ENCODE measurements around the gene FCHSD2. TPM values are rescaled to one million over a fixed set of nuclear protein-coding genes. Genes with fewer than 3 reads are reported as not detected.
"Not testable (repeated sequence)": the region's sequence is repeated elsewhere in the genome, so short reads cannot be mapped to it uniquely, and the experiment has no call there.

Gene FCHSD2
- total RNA-seq, 1 experiment from 2014 or later: 4.4 TPM

DNA sequence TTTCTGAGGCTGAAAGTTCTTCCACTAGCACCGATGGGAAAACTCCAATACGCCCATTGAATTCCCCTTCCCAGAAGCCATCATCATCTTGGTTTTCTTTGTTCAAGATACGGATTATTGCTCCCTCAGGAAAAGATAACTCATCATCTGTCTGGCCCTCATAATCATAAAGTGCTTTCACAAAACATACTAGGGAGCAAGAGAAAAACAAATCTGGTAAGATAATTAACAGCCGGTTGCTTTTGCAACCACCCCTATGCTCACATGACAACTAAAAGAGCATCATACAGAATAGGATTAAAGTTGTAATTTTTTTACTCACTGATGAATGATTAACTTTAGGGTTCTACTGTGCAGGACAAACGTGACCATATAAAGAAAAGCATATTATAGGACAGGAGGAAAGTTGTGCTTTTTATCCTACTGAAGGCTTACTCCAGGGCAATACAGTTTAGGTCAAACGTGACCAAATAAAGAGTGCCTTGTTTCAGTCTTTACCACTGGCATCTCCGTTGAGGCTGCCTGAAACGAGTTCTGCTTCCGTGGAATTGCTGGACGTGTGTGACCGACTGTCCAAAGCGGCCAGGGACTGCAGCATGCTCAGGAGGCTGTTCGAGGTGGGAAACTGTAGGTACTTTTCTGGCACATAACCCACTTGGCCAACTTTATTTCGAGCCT lies 299.3 kb downstream of the FCHSD2 start:
- no peak for DNase-seq (ENCODE audit: low read depth)

DNA sequence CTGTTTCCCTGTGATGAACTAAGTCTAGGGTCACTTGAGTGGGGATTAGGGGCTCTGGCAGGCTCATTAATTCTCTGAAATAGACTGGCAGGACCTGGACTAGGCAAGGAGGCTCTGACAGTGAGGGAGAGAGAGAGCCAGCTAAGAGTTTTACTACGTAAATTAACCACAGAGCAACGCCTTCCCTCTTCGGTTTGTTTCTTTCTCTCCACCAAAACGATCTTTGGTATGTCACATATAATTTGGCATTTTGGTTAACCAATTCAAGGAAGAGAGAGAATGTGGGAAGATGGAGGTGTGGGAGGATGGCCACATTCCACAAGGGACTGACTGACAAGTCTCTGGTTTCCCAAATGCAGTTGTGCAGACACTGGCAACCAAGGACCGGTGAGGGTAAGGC lies 300.0 kb downstream of the FCHSD2 start:
- DNase-seq (ENCODE audit: low read depth): no peak

DNA sequence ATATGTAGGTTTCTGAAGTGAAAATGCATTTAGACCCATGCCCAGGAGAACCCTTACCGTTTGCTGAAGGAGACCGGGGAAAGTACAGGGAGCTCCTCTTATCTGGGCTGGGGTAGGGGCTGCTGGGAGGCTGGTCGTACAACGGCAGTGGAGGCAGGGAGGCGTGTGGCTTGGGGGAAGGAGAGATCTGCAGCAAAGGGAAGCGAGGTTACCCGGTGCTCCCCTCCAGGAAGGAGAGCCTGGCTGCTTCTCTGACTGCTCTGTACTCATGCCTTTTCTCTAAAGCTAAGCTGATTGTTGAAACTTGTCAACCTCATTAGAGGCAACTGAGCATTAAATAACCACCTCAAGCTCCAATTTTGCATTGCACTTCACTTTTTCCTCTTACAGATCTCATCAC lies 300.7 kb downstream of the FCHSD2 start:
- no peak for DNase-seq (ENCODE audit: low read depth)

DNA sequence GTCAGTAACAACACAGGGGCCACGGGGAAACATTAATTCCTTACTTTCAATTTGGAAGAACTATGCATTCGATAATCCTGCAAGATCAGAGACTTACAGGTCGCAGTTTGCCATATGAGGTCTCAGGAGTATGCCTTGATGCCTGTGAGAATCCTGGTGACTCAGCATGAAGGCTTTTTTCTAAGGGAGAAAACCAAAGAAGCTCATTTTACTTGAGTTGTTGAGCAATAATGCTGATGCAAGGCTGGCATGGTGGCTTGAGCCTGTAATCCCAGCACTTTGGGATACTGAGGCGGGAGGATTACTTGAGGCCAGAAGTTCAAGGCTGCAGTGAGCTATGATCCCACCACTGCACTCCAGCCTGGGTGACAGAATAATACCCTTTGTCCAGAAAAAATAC lies 301.3 kb downstream of the FCHSD2 start:
- peak; percentile 86 for DNase-seq (ENCODE audit: low read depth)

DNA sequence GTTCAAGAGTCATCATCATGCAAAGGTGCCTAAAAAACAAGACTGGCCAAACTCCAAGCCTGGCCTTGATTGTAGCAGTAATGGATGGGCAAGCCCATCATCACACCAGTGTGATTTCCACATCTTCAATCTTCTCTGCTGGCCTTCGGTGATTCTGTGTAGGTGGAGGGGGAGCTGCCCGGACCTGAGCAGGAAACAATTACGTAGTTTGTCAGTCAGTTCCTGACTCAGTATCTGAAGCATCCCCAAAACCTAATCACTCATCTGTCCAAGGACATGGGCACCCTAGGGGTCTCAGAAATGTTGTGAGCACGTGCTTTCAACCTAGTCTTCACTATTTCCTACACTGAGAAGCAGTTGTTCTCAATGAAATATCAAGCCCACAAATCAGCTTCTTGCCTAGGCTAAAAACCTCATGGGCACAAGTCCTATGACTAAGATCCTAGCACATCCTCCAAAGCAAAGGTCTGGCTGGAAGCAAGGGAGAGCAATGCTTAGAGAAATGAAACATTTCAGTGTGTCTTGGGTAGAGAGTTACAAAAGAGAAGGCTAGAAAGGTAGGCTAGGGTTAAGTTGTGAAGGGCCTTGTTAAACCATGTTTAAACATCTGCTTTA lies 303.3 kb downstream of the FCHSD2 start:
- DNase-seq (ENCODE audit: low read depth): peak; percentile 59

DNA sequence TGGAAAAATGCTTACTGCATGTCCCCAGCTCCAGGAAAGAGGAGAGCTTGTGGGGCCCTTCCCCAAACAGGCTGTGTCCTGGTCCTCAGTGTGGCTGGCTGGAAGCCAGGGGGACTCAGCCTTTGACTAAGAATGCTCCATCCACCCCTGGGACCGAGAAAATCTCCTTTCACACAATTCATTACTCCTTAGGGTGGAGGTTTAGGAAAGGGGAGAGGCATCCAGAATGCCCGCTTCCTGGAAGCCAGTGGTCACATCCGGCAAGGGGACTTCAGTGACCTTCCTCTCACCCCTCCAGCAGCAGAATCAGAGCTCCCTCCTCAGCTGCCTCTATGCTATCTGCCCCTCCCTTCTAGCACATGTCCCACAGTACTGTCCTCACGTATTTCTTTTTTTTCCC lies 306.0 kb downstream of the FCHSD2 start:
- peak; percentile 20 for DNase-seq (ENCODE audit: low read depth)

DNA sequence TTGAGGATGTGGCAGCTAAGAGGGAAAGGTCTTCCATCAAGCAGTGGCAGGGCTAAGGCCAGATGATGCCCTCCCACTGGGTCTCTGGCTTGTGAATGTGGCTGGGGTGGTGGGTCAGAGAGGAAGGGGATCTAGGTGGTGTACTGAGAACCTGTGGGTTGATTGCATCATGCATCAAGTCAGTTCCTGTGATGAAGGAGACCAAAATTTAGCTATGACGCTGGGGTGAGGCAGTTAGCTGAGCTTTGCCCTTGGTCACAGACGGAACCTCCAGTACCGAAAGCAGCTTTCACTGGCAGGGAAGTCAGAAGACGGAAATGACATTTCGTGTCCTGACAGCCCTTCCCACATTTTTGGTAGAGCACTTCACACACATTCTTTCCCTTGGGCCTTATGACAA lies 307.2 kb downstream of the FCHSD2 start:
- DNase-seq (ENCODE audit: low read depth): no peak

DNA sequence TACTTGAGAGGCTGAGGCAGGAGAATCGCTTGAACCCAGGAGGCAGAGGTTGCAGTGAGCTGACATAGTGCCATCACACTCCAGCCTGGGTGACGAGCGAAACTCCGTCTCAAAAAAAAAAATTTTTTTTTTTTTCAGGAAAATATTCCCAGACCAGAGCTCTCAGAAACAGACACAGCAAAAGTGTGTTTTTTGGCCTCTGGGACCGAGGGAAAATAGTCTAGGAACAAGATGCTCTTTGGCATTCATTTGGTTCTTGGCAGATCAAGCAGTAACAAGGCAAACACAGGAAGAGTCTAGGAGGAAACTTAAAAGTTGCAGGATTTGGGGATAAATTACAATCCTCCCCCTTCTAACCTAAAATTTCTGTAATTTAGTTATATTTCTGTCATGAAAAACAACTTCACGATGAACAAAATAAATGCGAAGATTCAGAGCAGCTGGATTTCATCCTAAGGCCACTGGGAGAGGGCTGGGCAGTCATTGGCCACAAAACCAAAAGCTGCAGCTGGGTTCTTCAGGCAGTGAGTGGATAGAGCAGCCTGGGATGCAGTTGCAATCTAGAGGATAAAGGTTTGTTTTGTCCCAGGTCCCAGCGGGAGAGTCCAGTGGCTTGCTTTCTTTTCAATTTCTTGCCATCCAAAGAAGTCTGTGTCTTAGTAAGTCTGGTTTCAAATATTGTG lies 308.2 kb downstream of the FCHSD2 start:
- no peak for DNase-seq (ENCODE audit: low read depth)

DNA sequence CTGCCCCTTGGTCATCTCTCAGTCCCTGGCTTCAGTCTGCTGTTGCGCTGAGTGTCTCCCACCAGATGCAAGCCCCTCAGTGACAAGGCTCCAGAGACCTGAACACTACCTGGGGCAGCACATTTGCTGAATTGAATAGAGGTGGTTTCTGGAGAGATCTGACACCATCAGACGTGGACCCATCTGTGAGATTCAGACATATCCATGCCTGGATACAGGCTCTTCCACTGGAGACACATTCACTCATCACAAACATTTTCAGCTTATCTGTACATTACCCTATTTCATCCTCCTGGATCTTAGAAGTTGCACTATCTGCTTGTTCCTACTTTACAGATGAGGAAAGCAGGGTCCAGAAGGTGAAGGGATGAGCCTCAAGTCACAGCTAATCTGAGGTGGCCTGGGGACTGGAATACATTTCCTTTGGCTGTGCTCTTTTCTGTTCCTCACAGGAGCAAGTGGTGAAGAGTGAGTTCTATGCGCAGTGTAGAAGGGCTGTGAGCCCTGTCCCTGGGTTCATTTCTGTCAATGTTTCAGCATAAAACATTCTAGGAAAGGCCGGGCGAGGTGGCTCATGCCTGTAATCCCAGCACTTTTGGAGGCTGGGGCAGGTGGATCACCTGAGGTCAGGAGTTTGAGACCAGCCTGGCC lies 308.9 kb downstream of the FCHSD2 start:
- no peak for DNase-seq (ENCODE audit: low read depth)

DNA sequence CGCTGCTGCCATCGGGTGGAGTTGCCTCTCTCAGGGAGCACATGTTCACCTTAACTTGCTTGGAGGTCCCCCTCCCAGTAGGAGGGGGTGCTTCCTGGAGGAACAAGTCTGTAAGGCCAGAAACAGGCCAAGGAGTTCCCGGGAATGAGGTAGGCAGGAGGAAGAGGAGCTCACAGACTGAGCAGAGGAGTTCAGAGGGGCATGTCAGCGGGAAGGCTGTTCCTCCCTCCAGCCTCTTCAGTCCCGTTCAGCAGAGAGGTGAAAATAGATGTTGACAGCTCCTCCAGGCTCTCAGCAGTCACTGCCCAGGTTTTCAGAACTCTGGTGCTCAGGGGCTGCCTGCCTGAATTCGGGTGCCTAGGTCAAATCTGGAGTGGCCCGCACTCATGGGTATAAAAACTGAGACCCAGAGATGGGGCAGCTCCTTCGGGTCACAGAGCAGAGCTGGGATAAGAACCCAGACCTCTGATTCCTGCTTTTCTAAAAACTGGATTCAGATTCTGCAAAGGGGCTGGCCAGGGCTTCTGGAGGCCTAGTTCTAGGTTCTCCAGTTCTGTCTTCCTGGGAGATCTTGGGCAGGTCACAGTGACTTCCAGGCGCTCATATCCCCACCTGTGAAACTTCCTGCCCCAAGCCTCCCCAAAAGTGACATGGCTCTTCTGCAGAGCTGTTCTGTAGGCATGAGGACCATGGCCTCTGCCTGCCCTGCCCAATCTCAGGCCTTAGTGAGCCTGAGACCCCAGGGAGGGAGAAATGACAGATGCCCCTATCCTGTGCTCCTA lies 309.6 kb downstream of the FCHSD2 start:
- DNase-seq (ENCODE audit: low read depth): no peak

DNA sequence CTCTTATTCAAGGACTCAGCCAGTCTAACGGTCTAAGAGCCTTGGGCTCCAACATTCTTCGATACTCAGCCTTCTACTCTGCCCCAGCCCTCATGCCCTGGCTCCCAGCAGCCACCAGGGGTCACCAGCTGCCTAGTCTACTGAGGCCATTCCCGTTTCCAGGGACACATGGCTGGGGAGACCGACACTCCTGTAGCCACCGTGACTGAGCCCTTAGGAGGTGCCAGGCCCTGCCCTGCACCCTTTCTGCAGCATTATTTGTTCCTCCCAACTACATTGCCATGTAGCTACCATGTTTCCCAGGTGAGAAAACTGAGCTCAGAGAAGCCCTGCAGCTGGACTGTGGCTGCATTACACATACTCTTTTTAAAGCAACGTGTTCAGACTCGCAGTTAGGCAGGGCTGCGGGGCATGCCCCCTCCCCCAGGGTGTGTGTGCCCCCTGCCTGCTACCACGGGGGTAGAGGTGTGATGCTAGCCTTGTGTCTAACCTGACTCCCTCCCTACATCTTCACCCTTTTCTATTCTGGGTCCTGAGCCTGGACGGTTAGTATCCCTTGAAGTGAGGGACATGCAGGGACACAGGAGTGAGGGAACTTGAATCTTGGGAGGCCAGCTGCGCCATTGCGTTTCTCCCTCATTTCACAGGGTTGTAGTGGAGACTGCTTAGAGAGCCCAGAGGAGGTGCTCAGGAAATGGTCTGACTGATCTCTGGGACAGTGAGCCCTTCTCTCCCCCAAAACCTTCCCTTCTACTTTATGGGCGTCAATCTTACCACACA lies 310.4 kb downstream of the FCHSD2 start:
- peak; percentile 75 for DNase-seq (ENCODE audit: low read depth)

DNA sequence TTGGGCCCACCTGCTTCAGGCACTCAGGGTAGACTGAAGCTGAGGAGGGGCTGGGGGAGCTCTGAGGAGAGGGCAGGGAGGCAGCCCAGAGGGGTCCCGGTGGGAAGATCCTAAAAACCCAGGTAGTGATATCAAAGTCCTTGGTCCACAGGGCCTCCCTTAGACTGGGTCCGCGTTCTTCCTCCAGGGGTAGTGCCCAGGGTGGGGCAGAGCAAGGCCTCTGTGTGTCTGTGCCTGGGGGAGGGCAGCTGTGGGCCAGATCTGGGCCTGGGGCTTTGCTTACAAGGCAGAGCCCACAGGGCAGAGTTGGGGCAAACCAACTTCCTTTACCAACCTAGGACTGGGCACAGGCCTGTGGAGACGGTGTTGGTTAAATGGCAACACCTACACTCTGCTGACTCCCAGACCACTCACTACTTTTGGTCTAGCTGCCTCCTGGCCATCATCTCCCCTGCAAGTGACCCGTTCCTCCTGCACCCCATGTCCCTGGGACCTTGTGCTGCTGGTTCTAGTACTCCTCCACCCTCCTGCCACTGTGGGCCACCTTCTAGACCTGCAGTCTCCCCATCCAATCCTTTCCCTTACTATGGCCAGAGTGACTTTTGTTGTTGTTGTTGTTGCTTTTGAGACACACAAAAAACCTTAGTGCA lies 312.1 kb downstream of the FCHSD2 start:
- no peak for DNase-seq (ENCODE audit: low read depth)

DNA sequence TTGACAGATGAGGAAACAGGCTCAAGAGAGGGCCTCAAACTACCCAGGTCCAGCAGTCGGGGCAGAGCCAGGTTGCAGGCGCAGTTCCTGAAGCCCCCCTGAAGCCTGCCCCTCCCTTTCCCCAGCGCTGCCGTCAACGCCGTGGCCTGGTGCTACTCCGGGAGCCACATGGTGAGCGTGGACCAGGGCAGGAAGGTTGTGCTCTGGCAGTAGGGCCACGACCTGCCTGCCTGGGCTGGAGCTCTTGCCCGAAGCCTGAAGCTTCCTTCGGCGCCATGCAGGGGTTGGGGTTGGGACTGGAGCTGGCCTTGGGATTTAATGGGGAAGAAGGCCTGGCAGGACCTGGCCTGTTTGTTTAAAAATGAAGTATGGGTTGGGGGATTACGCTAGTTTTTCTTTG lies 312.9 kb downstream of the FCHSD2 start:
- DNase-seq (ENCODE audit: low read depth): no peak

DNA sequence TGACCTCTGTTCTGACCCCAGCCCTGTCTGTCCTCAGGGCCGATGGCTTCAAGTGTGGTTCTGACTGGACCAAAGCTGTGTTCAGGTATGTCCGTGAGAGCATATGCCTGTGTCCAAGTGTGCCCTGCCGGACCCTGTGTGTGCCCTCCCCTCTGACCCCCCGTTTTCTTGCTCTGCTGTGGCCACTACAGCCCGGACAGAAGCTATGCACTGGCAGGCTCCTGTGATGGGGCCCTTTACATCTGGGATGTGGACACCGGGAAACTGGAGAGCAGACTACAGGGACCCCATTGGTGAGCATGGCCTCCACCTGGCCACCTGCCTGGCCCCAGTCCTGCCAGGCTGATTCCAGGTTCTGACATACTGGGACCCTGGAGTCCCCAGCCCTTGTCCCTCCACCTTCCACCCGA lies 313.4 kb downstream of the FCHSD2 start:
- no peak for DNase-seq (ENCODE audit: low read depth)

DNA sequence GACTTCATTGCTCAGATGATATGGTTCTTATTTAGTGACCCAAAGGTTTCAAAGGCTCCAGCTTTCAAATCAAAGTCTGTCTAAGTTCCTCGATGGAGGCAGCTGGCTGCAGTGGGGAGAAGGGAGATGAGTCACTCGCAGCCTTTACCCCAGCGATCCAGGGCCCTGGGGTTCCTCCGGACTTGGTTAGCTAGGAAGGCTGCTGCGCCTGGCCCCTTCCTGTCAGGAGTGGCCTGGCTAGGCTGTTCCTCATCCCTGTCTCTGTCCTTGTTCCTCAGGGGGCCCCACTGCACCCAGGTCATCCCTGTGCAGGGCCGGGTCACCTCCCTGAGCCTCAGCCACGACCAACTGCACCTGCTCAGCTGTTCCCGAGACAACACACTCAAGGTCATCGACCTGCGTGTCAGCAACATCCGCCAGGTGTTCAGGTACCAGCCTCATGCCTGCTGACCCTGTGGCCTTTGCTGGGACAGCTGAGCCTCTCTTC lies 314.0 kb downstream of the FCHSD2 start:
- DNase-seq (ENCODE audit: low read depth): no peak

DNA sequence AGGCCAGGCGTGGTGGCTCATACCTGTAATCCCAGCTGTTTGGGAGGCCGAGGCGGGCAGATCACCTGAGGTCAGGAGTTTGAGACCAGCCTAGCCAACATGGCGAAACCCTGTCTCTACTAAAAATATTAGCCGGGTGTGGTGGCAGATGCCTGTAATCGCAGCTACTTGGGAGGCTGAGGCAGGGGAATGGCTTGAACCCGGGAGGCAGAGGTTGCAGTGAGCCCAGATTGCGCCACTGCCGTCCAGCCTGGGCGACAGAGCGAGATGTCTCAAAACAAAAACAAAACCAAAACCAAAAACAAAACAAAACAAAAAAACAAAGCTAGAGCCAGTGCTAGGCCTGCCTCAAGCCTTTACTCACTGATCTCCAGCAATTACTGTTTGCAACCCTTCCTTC lies 314.5 kb downstream of the FCHSD2 start:
- DNase-seq (ENCODE audit: low read depth): not testable (repeated sequence)

DNA sequence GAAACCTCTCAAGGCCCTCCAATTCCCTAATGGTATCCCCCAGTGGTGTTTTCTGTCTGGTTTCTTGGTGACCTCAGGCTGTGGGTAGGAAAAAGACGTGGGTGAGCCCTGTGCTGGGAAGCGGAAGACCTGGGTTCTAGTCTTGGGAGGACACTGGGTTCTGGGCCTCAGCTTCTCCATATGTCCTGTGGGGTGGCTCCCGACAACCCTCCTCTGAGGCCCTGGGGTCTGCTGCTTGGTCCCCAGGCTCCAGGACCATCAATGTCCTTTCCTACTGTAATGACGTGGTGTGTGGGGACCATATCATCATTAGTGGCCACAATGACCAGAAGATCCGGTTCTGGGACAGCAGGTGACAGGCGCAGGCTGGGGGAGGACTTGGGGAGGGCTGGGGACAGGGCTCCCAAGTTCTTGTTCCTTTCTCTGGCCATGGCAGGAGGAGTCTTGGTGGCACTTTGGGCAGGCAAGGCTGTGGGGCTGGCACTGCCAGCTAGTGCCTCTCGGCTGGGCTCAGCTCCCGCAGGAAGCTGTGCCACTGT lies 315.1 kb downstream of the FCHSD2 start:
- no peak for DNase-seq (ENCODE audit: low read depth)

DNA sequence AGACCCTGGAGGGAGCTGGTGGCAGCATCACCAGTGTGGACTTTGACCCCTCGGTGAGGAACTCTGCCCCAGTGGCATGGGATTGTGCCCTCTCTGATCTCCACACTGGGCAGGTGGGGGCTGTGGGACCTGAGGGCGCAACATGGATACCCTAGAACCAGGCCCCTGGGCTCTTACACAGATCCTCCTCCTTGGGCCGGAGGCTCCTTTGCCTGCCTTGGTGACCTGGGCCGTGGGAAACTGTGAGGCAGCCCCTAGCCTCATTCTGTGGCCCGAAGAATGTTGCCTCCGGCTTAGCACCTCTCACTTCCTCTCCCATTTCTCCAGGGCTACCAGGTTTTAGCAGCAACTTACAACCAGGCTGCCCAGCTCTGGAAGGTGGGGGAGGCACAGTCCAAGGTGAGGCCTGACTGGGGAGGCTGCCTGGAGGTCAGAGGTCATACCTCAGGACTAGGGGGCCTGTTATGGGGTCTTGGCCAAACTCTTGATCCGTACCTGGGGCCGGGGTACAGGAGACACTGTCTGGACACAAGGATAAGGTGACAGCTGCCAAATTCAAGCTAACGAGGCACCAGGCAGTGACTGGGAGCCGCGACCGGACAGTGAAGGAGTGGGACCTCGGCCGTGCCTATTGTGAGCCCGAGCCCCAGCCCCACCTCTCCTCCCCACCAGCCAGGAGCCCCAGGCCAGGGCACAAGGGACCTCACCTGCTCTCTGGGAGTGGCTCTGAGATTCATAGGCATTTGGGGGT lies 315.8 kb downstream of the FCHSD2 start:
- no peak for DNase-seq (ENCODE audit: low read depth)

DNA sequence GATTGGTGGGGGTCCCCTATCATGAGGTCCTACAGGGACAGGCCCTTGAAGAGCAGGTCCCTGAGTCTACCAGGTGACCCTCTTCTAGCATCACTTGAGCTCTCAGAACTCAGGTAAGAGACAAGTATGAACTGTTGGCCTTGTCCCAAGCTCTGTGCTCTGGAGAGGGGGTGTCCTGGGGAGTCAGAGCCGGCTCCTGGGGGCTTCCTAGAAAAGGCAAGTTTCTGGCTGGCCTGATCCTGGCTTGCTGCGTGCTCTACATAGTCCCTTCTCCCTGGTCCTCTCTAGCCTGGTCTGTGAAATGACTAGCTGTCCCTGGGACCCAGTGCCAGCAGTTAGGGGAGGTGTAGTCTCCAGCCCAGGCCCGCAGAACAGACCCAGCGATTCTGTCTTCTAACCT lies 316.5 kb downstream of the FCHSD2 start:
- no peak for DNase-seq (ENCODE audit: low read depth)
